GM18870 (cell line): Measurements from ENCODE around the gene FAXC.
A peak's percentile ranks its signal among the peaks of the same experiment; 100 is the strongest.

Experiments used
- ATAC-seq: cut with Tn5 transposase; IDR thresholded peaks from one replicate; pipeline ENCODE4 v1.9.1; 2021; ENCODE audit warnings: moderate library complexity; ENCODE audit not compliant: unreplicated experiment

The FAXC gene

DNA sequence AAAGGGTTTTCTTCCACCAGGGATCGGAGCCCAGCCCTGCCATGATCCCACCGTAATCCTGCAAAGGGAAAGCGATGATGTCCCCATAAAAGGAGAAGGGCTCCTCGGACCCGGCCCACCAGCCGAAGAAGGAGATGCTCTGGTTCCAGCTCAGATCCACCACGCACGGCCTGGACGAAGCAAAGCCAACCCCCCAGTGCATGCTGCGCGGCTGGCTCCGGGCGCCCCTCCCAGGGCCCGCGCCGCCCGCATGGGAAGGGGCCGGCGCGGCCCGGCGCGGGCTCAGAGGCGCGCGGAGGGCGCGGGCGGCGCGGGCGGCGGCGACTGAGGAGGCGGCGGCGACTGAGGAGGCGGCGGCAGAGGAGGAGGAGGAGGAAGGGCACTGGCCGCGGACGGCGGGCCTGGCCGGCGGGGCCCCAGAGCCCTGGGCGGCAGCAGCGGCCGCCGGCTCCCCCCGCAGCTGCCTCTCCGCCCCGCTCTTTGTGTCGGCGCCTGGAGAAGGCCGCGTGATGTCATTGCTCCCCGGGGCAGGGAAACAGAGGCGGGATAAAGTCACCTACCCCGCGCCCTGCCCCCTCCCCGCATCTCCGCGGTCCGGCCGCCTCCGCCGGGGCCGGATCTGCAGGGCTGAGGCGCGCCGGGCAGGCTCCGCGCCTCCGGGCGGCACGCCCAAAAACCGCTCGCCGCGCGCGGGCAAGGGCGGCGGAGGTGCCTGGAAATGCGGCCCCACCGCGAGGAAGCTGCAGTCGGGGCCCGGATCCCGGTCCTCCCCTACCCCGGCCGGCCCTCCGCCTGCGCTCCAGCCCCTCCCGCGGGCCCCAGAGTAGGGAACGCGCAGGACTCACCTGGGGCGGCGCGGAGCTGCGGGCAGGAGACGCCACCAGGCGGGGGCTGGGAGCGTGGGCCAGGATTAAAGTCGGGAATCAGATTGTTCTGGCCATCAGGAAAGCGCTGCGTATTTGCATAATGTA, at the start of gene FAXC:
Gene FAXC, minus strand, starts transcription at position 504 of the 971 bp plus-strand sequence. Its CDS starts 302 bp downstream, at position 202.
- no peak for ATAC-seq

DNA sequence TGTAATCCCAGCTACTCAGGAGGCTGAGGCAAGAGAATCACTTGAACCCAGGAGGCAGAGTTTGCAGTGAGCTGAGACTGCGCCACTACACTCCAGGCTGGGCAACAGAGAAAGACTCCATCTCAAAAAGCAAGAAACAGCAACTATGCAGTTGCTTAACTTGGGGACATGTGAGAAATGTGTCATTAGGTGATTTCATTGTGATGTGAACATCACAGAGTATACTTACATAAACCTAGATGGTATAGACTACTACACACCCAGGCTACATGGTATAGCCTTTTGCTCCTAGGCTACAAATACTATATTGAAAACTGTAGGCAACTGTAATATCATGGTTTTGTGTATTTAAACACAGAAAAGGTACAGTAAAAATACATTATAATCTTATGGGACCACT, 47.8 kb upstream of the FAXC start:
- ATAC-seq = no peak

GRCh38 chr6:99393698-99394531, 44.4 kb upstream of the FAXC start, which contains the start of gene COQ3:
COQ3 (minus strand) TSS chr6:99394195; CDS start chr6:99394179, 16 bp downstream.
- peak; percentile 70 for ATAC-seq

DNA sequence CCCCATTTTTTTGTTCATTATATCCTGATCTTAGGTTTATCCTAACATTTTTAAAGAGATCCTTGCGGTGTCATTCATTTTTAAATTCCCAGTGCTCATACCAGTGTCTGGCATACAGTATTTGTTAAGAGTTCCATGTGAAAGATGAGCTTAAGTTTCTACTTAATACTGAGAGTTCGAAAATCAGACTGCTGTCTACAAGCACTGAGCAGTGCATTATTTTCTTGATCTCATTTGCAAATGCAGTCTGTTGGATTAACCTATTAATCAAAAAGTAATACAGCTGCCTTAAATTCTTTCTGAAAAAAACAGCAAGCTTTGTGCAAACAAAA, 43.9 kb upstream of the FAXC start:
- ATAC-seq = peak; percentile 27

DNA sequence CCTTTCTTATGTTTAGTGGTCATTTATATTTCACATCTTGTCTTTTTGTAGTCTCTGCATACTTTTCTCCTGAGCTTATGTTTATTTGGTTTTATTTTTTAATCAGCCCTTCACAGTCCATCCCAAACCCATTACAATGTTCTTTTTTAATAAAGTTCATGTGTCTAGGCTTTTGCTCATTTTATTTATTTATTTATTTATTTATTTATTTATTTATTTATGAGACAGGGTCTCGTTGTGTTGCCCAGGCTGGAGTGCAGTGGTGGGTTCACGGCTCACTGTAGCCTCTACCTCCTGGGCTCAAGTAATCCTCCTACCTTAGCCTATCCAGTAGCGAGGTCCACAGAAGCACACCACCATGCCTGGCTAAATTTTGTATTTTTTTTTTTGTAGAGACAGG, 41.4 kb upstream of the FAXC start:
- no peak for ATAC-seq

DNA sequence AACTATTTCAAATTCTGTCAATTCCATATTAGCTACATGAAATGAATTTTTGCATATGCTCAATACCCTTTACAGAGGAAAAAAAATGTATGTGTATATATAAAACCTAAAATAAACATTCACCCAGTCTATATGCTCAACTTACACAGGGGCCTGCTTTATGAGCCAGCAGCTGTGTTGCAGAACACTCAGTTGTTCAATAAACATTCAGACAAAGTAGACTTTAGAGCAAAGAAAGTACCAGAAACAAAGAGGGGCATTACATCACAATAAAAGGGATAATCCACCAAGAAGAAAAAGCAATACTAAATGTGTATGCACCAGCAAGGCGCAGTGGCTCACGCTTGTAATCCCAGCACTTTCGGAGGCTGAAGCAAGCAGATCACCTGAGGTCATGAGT, 35.0 kb upstream of the FAXC start:
- ATAC-seq = no peak

DNA sequence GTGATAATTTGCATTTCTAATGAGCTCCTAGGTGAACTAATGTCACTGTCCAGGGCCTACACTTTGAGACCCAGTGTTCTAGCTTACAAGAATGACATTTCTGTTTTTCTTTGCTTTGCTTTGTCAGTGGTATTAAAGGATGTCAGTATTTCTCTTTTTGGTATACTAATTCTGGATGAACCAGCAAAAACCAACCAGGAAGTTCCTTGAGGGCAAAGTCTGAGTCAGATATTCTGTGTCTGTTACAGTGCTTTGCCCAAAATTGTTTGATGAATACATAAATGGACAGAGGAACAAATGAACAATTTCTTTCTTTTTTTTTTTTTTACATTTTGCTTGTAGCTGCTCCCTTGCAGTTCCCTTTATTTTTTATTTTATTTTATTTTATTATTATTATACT, 29.2 kb upstream of the FAXC start:
- no peak for ATAC-seq

GRCh38 chr6:99369533-99369932, 20.1 kb upstream of the FAXC start:
- ATAC-seq = no peak

GRCh38 chr6:99366852-99367251, 17.4 kb upstream of the FAXC start:
- ATAC-seq = no peak

DNA sequence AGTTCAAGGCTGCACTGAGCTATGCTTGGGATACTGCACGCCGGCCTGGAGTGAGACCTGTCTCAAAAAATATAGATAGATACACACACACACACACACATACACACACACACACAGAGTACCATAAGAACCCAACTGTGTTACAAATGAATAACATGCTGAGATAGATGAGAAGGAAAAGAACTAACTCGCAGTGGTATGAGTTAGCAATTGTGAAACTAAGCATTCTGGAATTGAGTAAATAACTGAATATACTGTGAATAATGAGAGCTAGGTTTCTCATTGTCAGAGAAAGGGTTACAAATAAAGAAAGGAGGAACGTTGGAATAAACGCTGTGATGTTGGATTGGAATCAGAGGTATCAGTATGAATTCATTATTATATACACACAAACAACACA, 14.6 kb upstream of the FAXC start:
- peak; percentile 93 for ATAC-seq

DNA sequence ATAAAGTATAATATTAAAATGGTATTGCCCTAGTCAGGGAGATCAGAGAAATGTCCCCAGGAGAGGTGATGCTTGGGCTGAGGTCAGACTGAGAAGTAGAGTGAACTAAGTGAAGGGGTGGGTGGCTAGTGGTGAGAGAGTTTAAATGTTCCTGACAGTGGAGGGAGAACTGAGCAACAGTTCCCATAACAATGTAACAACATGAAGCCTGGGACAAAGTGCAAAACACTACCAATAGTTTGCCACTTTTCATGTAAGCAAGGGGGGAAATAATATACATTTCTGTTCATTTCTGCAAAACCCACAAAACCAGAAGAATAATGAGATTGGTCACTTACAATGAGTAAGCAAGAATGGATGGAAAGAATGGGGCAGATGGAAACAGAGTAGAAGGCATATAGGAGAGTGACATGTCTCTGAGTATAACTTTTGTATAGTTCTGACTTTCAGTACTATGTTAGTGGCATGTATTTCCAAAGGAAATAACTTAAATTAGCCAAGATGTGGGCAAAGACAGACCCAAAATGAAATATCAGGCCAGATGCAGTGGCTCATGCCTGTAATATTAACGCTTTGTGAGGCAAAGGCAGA, 13.3 kb upstream of the FAXC start:
- peak; percentile 44 for ATAC-seq

GRCh38 chr6:99359800-99360199, 10.3 kb upstream of the FAXC start:
- no peak for ATAC-seq

DNA sequence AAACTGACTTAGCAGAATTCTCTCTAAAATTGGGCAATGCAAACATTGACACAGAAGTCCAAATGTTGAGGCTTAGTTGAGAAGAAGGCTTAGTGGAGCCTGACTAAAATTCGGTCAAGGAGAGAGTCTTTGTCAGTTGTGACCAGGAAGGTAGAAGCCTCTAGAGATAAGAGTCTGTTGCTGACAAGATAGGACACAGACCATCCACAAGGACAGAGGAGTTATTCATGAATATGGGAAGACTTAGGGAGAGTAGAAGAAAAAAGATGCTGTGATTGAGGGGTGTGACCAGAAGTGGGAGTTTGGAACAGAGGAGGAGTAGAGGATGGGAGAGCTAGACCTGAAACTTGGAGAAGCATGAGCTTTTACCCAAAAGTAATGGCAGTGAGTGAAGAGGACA, 7.2 kb upstream of the FAXC start:
- ATAC-seq = no peak

- no peak for ATAC-seq
These were observed 5.5 kb upstream of the FAXC start for GRCh38 chr6:99354983-99355382.

GRCh38 chr6:99353126-99353525, 3.7 kb upstream of the FAXC start:
- ATAC-seq = no peak

DNA sequence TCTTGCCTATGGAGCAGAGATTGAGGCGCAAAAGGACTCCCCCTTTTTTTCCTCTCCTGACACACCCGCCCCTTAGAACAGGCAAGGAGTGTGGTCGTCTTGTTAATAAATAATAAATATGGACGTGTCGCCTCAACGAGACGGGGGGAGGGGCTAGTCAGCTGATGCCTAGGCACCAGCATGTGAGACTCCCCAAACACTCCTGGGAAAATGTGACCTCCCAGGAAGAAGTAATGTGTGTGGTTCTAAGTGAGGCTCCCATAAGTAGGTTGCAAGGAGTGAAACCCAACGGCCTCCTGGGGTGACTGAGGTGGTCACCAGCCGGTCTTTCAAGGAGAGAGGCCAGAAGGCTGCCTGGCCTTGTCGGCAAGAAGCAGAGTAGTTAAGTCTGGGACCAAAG, 1.1 kb upstream of the FAXC start:
- ATAC-seq = no peak

DNA sequence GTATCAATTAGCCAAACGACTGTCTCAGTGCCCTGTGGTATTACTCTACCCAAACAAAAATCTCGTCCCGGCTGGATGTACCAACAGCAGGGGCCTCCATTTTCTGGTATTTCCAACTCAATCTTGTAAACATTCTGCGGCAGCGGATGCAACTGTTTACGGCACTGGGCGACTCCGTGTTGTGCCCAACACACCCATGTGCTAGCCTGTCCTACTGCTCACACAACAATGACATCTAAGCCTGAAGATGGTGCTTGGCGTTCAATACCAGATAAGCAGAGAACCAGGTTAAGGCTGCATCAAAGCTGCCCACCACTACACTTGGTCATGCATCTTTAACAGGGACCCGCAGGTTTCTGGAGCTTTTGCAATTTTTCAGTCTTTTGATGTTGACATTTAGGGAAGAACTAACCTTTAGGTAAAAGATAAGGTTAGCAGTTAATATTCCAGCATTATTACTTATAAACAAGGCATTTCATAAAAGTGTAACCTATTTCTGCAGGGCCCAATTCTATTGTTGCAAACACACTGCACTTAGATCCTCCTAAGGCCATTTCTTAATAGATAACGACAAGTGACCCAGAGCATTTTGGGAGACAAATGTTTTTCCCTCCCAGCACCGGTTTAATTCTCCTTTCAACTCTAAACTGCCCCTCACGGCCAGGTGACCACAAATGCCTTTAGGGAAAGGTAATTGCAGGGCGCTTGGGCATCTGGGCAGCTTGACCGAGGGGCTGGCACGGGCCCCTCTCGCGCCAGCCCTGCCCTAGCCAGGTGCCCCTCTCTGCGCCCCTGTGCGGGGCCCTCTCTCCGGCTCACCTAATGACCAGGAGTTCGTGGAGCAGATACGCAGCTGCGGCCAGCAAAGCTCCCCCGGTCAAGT, 945 bp downstream of the FAXC start:
- ATAC-seq = no peak

GRCh38 chr6:99347804-99348203, 1.7 kb downstream of the FAXC start:
- no peak for ATAC-seq

DNA sequence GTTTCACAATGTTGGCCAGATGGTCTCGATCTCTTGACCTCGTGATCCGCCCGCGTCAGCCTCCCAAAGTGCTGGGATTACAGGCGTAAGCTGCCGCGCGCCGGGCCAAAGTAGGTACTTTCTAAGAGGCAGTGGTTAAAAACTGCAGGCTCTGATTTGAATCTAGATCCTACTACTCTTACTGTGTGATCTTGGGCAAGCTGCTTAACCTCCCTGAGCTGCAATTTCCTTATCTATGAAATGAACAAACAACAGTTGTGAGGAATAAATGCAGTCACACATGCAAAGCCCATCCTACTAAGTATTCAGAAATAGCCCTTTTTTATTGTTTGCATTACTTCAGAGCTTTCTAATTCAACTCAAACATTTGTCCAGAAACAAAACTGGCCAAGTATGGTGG, 2.9 kb downstream of the FAXC start:
- ATAC-seq = no peak

DNA sequence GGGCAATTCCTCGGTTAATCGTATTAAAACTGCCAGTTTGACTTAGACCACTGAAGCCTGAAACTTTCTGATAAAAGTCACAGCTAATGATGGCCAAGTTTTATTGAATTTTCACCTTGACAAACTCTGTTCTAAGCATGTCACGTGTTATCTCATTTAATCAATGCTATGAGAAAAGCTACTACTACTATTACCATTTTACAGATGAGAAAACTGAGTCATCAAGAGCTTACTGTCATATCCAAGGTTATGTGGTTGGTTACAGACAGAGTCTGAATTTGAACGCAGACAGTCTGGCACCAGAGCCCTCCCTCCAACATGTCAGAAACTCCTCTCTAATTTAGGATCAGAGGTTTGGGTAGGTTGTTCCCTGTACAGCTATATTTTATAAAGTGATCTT, 4.3 kb downstream of the FAXC start:
- ATAC-seq = no peak

- peak; percentile 54 for ATAC-seq
These were observed 5.2 kb downstream of the FAXC start for GRCh38 chr6:99344289-99344688.
